ENCODE measurements around the gene DOCK2. TPM values are rescaled to one million over a fixed set of nuclear protein-coding genes. Genes with fewer than 3 reads are reported as not detected.

DOCK2 gene
- polyA plus RNA-seq, 3 donors = 57.5 to 178 (median 115) TPM

GRCh38 chr5:170057311-170057710 is 420.2 kb downstream of the DOCK2 start:
- H3K27ac ChIP-seq (ENCODE audit: low read depth in 1 of 2, low read length in 2 of 2) = no peak overlapping the region
- H3K79me2 ChIP-seq (ENCODE audit: insufficient read depth, low read length) = no peaks in the 10 kb centered on the region
- Mint-ChIP-seq H3K27me3 (ENCODE audit: low read depth in 3 of 3) (no peaks in the 10 kb centered on the region), H3K4me3 (no peak overlapping the region), H3K36me3 (peaks cover 92 to 100% of the 10 kb centered on the region in 2 donors), H3K9me3 (peaks cover 0 to 8% (median 2%) of the 10 kb centered on the region in 7 donors), H3K4me1 (no peaks in the 10 kb centered on the region), H3K27ac (no peak overlapping the region)
- WGBS (ENCODE audit: insufficient coverage) = 99% methylated on average over 11 of the region's 11 CpGs
- H2AFZ ChIP-seq (ENCODE audit: insufficient read depth, low read depth, low read length, poor library complexity, severe bottlenecking) = no peak overlapping the region
- no peaks in the 10 kb centered on the region for H3K4me1 ChIP-seq (ENCODE audit: control insufficient read depth in 1 of 2, insufficient read depth in 2 of 2, low read length in 2 of 2)
- H3K9me3 ChIP-seq (replicated peaks in 1 of 2; ENCODE audit: control insufficient read depth in 1 of 2, insufficient read depth in 1 of 2, low read length in 2 of 2) = no peaks in the 10 kb centered on the region
- peaks cover 34% of the 10 kb centered on the region for H4K20me1 ChIP-seq (ENCODE audit: insufficient read depth, low read length)
- H3K4me2 ChIP-seq (replicated peaks; ENCODE audit: extremely low read depth, low read length, poor library complexity, severe bottlenecking) = no peak overlapping the region
- TF ChIP-seq CTCF (IDR thresholded peaks at IDR 0.05) = no peak
- H3K27me3 ChIP-seq (ENCODE audit: control insufficient read depth in 2 of 2, insufficient read depth in 2 of 2, low read length in 2 of 2) = no peaks in the 10 kb centered on the region
- H3K9ac ChIP-seq (ENCODE audit: insufficient read depth, low read length, poor library complexity, severe bottlenecking) = no peak overlapping the region
- intact Hi-C loops (cut with micrococcal nuclease) = no loop called here
- no peak overlapping the region for H3K4me3 ChIP-seq (replicated peaks in 1 of 3; ENCODE audit: low read depth in 2 of 3, low read length in 3 of 3)
- H3K36me3 ChIP-seq (replicated peaks in 1 of 2; ENCODE audit: control insufficient read depth in 1 of 2, insufficient read depth in 2 of 2, low read length in 2 of 2) = peaks cover 93 to 100% of the 10 kb centered on the region in 2 donors
- no peak for DNase-seq

- Histone ChIP-seq H3K4me2 (replicated peaks; ENCODE audit: extremely low read depth, low read length, poor library complexity, severe bottlenecking) (no peak overlapping the region), H2AFZ (ENCODE audit: insufficient read depth, low read depth, low read length, poor library complexity, severe bottlenecking) (no peak overlapping the region), H3K79me2 (ENCODE audit: insufficient read depth, low read length) (no peaks in the 10 kb centered on the region), H3K27me3 (ENCODE audit: control insufficient read depth in 2 of 2, insufficient read depth in 2 of 2, low read length in 2 of 2) (no peaks in the 10 kb centered on the region), H3K4me1 (ENCODE audit: control insufficient read depth in 1 of 2, insufficient read depth in 2 of 2, low read length in 2 of 2) (no peaks in the 10 kb centered on the region), H3K36me3 (replicated peaks in 1 of 2; ENCODE audit: control insufficient read depth in 1 of 2, insufficient read depth in 2 of 2, low read length in 2 of 2) (peaks cover 93 to 100% of the 10 kb centered on the region in 2 donors), H3K9ac (ENCODE audit: insufficient read depth, low read length, poor library complexity, severe bottlenecking) (no peak overlapping the region), H3K4me3 (replicated peaks in 1 of 3; ENCODE audit: low read depth in 2 of 3, low read length in 3 of 3) (no peak overlapping the region), H3K27ac (ENCODE audit: low read depth in 1 of 2, low read length in 2 of 2) (no peak overlapping the region), H3K9me3 (replicated peaks in 1 of 2; ENCODE audit: control insufficient read depth in 1 of 2, insufficient read depth in 1 of 2, low read length in 2 of 2) (no peaks in the 10 kb centered on the region), H4K20me1 (ENCODE audit: insufficient read depth, low read length) (peaks cover 23% of the 10 kb centered on the region)
- H3K27me3 Mint-ChIP-seq (ENCODE audit: low read depth in 3 of 3) = no peaks in the 10 kb centered on the region
- peaks cover 0 to 8% (median 2%) of the 10 kb centered on the region in 7 donors for H3K9me3 Mint-ChIP-seq
- H3K27ac Mint-ChIP-seq = no peak overlapping the region
- no peaks in the 10 kb centered on the region for H3K4me1 Mint-ChIP-seq
- no peak for DNase-seq
- intact Hi-C loops (cut with micrococcal nuclease) = no loop called here
- peaks cover 91 to 100% of the 10 kb centered on the region in 2 donors for H3K36me3 Mint-ChIP-seq
- WGBS (ENCODE audit: insufficient coverage) = no CpG with 5 or more reads among the region's 1 CpG
- H3K4me3 Mint-ChIP-seq = no peak overlapping the region
- no peak for TF ChIP-seq CTCF (IDR thresholded peaks at IDR 0.05)
Observed at GRCh38 chr5:170059221-170059620, 422.1 kb downstream of the DOCK2 start.

Data from CD14-positive monocyte (primary cell).